Hematopoietic multipotent progenitor cell (in vitro differentiated cells): ENCODE measurements around the gene SHROOM3. TPM values are rescaled to one million over a fixed set of nuclear protein-coding genes. Genes with fewer than 3 reads are reported as not detected.

Experiments
- DNase-seq, 3 donors: peaks; one replicate each; pipeline ENCODE4 v3.0.0-alpha.2; 2011 to 2015; ENCODE audit warnings: low read depth in 2 of 3, low spot score in 2 of 3
- total RNA-seq: library from RNA; depleted of rRNA; stranded (reverse); fragments of >200 nt; gene quantifications from one replicate; pipeline ENCODE4 v1.2.3, GENCODE V29; 2012

The SHROOM3 gene
- total RNA-seq, 1 donor, result under 0.01 TPM

- peak in 1 of 3 donors; percentile 2 for DNase-seq
These were observed 252.9 kb downstream of the SHROOM3 start for GRCh38 chr4:76687746-76688448.

GRCh38 chr4:76688619-76689144, 253.7 kb downstream of the SHROOM3 start:
- DNase-seq, result peak in 1 of 3 donors; percentile 24

- peak in 1 of 3 donors; percentile 50 for DNase-seq
These were observed 254.3 kb downstream of the SHROOM3 start for GRCh38 chr4:76689145-76689817.

GRCh38 chr4:76690011-76690905, 255.2 kb downstream of the SHROOM3 start:
- DNase-seq, result peak in 1 of 3 donors; percentile 19

GRCh38 chr4:76690906-76691275, 255.9 kb downstream of the SHROOM3 start:
- peak in 1 of 3 donors; percentile 7 for DNase-seq

- no peak for DNase-seq
These were observed 257.0 kb downstream of the SHROOM3 start for GRCh38 chr4:76691807-76692582.

- DNase-seq, result no peak
These were observed 257.7 kb downstream of the SHROOM3 start for GRCh38 chr4:76692761-76693160.

- DNase-seq, result no peak
These were observed 259.0 kb downstream of the SHROOM3 start for GRCh38 chr4:76694056-76694455.

GRCh38 chr4:76696109-76696508, 261.1 kb downstream of the SHROOM3 start:
- DNase-seq, result no peak

GRCh38 chr4:76697129-76697803, 262.2 kb downstream of the SHROOM3 start:
- no peak for DNase-seq

GRCh38 chr4:76698141-76698540, 263.1 kb downstream of the SHROOM3 start:
- no peak for DNase-seq

- DNase-seq, result no peak
These were observed 264.8 kb downstream of the SHROOM3 start for GRCh38 chr4:76699751-76700310.

GRCh38 chr4:76702440-76703122, 267.6 kb downstream of the SHROOM3 start:
- DNase-seq, result no peak

GRCh38 chr4:76703123-76703490, 268.1 kb downstream of the SHROOM3 start:
- no peak for DNase-seq

GRCh38 chr4:76703676-76704075, 268.6 kb downstream of the SHROOM3 start:
- DNase-seq, result no peak

GRCh38 chr4:76704133-76704881, 269.3 kb downstream of the SHROOM3 start:
- no peak for DNase-seq

GRCh38 chr4:76705472-76705871, 270.4 kb downstream of the SHROOM3 start:
- no peak for DNase-seq

GRCh38 chr4:76706581-76706980, 271.6 kb downstream of the SHROOM3 start:
- DNase-seq, result no peak
